ENCODE results near the gene SYT14. TPM values are rescaled to one million over a fixed set of nuclear protein-coding genes. Genes with fewer than 3 reads are reported as not detected.

SYT14 gene
- total RNA-seq, 1 donor, result under 0.01 TPM

DNA sequence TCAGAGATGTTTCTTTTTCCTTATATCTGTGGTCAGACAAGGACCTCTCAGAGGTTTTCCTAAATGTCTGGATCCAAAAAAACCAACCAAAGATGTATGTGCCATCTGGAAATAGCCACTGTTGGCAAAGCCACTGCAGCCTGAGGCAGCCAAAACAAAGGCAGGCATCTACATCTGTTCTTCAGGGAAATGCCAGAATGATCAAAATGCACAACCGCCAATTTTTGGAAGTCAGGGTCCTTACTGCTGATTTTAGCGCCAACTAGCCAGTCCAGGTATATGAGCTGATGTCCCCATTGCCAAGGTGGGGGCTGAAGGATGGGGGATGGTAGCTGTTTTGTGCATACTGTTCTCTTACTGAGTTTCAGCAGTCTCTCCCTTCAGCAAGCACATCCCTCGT, 45.9 kb downstream of the SYT14 start:
- Histone ChIP-seq H3K27me3 (ENCODE audit: insufficient read depth, low read length) (no peaks in the 10 kb centered on the region), H3K4me3 (ENCODE audit: low read length) (no peak overlapping the region), H3K9me3 (ENCODE audit: low read depth, low read length) (no peaks in the 10 kb centered on the region), H3K4me1 (ENCODE audit: insufficient read depth, low read length) (no peaks in the 10 kb centered on the region)

DNA sequence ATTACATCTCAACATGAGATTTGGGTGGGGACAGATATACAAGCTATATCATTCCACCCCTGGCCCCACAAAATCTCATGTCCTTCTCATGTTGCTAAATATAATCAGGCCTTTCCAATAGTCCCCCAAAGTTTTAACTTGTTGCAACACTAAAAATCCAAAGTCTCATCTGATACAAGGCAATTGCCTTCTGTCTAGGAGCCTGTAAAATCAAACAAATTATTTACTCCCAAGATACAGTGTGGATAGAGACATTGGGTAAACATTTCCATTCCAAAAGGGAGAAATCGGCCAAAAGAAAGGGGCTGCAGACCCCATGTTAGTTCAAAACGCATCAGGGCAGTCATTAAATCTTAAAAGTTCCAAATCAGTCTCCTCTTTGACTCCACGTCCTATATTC, 47.0 kb downstream of the SYT14 start:
- Histone ChIP-seq H3K9me3 (ENCODE audit: low read depth, low read length) (no peaks in the 10 kb centered on the region), H3K4me3 (ENCODE audit: low read length) (no peak overlapping the region), H3K27me3 (ENCODE audit: insufficient read depth, low read length) (peaks cover under 1% of the 10 kb centered on the region), H3K4me1 (ENCODE audit: insufficient read depth, low read length) (no peaks in the 10 kb centered on the region)

DNA sequence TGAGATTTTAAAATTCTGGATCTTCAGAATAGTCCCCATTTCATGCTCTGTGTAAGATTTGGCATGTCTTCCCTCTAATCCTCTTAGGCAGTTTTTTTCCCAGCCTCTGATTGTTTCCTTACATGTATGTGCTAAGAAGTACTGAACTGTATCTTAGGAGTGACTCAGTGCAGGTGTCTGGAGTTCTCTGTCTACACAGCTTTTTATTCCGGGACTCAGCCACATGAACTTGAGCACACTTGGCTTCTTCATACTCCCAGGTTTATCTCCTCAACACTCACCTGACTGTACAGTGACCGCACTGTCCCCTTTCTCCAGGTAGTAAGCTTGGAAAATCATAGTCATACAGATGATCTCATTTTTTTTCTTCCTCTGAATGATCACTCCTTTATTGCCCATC, 50.7 kb downstream of the SYT14 start:
- no peak overlapping the region for H3K4me3 ChIP-seq (ENCODE audit: low read length)
- no peaks in the 10 kb centered on the region for H3K4me1 ChIP-seq (ENCODE audit: insufficient read depth, low read length)
- H3K9me3 ChIP-seq (ENCODE audit: low read depth, low read length), result no peaks in the 10 kb centered on the region
- H3K27me3 ChIP-seq (ENCODE audit: insufficient read depth, low read length), result peaks cover 3% of the 10 kb centered on the region

DNA sequence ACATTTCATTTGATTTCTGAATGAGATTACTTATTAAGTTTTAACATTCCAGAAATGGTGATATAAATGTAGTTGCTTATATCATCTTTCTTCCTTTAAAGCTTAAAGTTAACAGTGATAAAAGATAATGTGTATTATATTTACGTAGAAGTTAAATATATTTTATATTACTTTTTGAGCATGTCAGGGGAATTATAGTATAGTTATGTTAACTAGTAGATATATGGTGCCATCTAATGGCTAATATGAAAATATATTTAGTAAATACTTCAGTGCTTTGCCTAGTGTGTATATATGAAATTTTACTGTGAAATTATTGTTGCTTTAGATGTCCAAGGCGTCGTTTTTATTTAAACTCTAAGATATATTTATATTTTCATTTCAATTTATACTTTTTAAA, 51.5 kb downstream of the SYT14 start:
- Histone ChIP-seq H3K4me3 (ENCODE audit: low read length) (no peak overlapping the region), H3K27me3 (ENCODE audit: insufficient read depth, low read length) (peaks cover 3% of the 10 kb centered on the region), H3K4me1 (ENCODE audit: insufficient read depth, low read length) (no peaks in the 10 kb centered on the region), H3K9me3 (ENCODE audit: low read depth, low read length) (no peaks in the 10 kb centered on the region)

DNA sequence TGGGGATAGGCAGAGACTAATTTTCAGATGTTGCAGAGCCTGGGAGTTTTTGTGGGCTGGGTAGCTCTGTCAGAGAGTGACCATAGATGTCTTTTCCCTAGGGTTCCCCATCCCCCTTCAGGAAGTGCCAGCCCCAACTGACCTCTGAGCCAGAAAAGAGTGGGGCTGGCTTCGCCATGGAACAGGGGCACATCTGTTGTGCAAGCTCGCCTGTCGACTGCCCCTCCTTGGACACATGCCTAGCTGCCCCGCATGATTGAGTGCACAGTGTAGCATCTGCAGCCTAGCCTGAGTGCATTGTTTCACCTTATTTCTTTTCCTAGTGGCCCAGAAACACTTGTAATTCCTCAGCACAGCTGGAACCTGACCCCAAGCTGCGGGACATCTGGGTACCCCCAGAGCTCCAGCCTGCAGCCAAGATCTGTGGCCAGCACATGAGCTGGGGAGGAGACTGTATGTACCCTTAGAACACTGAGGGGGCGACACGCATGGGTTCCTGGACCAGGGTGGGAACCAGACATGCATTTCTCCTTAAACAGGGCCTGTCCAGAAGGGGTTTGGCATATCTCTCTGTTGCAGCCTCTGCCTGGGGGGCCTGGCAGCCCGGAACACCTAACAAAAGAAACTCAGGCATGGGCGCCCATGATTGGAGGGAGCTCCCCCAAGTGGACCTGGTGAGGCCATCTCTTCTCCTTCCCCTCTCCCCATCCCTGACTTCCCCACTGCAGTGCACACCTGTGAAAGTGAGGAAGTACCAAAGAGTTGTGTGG, 55.2 kb downstream of the SYT14 start:
- no peaks in the 10 kb centered on the region for H3K4me1 ChIP-seq (ENCODE audit: insufficient read depth, low read length)
- no peak overlapping the region for H3K4me3 ChIP-seq (ENCODE audit: low read length)
- H3K27me3 ChIP-seq (ENCODE audit: insufficient read depth, low read length), result peaks cover 3% of the 10 kb centered on the region
- H3K9me3 ChIP-seq (ENCODE audit: low read depth, low read length), result no peaks in the 10 kb centered on the region

DNA sequence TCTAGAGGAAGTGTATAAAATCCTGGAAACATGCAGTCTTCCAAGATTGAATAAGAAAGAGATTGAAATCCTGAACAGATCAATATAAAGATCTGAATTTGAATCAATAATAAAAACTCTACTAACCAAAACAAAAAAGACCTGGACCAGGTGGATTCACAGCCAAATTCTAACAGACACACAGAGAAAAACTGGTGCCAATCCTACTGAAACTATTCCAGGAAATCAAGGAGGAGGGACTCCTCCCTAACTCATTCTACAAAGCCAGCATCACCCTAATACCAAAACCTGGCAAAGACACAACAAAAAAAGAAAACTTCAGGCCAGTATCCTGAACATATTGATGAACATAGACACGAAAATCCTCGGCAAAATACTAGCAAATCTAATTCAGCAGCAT, 58.3 kb downstream of the SYT14 start:
- no peak overlapping the region for H3K4me3 ChIP-seq (ENCODE audit: low read length)
- H3K27me3 ChIP-seq (ENCODE audit: insufficient read depth, low read length), result peaks cover 3% of the 10 kb centered on the region
- no peaks in the 10 kb centered on the region for H3K9me3 ChIP-seq (ENCODE audit: low read depth, low read length)
- no peaks in the 10 kb centered on the region for H3K4me1 ChIP-seq (ENCODE audit: insufficient read depth, low read length)

DNA sequence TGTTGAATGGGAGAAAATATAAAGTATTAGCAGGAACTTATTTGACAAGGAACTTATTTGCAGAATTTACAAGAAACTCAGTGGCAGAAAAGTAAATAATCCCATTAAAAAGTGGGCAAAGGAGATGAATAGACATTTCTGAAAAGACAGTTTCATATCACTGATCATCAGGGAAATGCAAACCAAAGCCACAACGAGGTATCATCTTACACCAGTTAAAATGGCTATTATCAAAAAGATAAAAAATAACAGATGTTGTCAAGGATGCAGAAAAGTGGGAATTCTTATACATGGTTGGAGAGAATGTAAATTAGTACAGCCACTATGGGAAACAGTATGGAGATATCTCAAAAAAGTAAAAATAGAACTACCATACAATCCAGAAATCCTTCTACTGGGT, 61.0 kb downstream of the SYT14 start:
- Histone ChIP-seq H3K9me3 (ENCODE audit: low read depth, low read length) (no peaks in the 10 kb centered on the region), H3K27me3 (ENCODE audit: insufficient read depth, low read length) (peaks cover 5% of the 10 kb centered on the region), H3K4me1 (ENCODE audit: insufficient read depth, low read length) (no peaks in the 10 kb centered on the region), H3K4me3 (ENCODE audit: low read length) (no peak overlapping the region)

DNA sequence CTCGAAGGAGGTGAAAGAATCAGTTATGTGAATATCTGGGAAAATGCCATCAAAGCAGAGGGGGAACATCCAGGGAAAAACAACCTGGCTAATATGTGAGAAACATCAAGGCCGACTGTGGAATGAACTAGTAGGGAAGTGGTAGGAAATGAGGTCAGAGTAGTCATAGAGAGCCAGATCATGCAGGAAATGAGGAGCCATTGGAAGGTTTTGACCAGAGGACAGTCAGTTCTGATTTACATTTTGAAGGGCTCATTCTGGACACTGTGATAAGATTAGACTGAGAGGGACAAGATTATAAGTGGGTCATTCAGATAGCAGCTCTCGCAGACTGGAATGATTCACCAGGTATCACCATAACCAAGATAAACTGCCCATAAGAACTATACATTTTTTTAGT, 63.7 kb downstream of the SYT14 start:
- Histone ChIP-seq H3K4me1 (ENCODE audit: insufficient read depth, low read length) (no peaks in the 10 kb centered on the region), H3K9me3 (ENCODE audit: low read depth, low read length) (no peaks in the 10 kb centered on the region), H3K27me3 (ENCODE audit: insufficient read depth, low read length) (peaks cover 5% of the 10 kb centered on the region), H3K4me3 (ENCODE audit: low read length) (no peak overlapping the region)

DNA sequence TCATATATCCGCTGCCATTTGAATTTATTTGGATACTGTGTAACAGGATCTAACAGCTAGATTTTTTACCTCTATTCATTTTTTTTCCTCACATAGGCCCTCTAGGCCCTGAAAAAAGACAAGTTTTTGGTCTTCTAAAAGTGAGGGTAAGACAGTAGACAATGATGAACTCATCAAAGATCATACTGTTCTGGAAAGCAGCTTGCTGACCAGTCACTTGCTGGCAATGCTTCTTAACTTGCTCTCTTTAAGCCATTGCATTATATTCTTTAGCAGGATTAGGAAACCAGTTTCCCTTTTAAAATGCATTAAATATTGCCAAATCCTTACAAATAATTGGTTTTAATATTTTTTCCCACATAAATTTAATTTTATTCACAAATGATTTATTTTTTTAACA, 65.5 kb downstream of the SYT14 start:
- H3K4me1 ChIP-seq (ENCODE audit: insufficient read depth, low read length), result no peaks in the 10 kb centered on the region
- H3K4me3 ChIP-seq (ENCODE audit: low read length), result no peak overlapping the region
- peaks cover 5% of the 10 kb centered on the region for H3K27me3 ChIP-seq (ENCODE audit: insufficient read depth, low read length)
- H3K9me3 ChIP-seq (ENCODE audit: low read depth, low read length), result no peaks in the 10 kb centered on the region

DNA sequence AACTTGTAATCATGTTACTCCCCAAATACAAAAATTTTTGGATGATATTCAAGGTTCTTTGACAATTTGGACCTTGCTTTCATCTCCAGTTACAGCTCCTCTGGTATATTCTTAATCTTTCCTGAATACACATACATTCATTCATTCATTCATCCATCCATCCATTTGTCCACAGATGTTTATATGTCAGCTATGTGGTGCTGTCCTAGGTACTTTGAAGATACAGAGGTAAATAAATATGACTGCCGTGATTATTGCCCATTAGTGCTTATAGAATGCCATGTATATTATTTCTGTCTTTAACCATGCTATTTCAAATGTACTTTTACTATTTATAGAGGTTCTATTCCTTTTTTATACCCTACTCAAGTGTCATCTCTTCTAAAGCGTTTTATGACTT, 72.1 kb downstream of the SYT14 start:
- H3K4me3 ChIP-seq (ENCODE audit: low read length), result no peak overlapping the region
- H3K9me3 ChIP-seq (ENCODE audit: low read depth, low read length), result no peaks in the 10 kb centered on the region
- no peaks in the 10 kb centered on the region for H3K27me3 ChIP-seq (ENCODE audit: insufficient read depth, low read length)
- H3K4me1 ChIP-seq (ENCODE audit: insufficient read depth, low read length), result no peaks in the 10 kb centered on the region

DNA sequence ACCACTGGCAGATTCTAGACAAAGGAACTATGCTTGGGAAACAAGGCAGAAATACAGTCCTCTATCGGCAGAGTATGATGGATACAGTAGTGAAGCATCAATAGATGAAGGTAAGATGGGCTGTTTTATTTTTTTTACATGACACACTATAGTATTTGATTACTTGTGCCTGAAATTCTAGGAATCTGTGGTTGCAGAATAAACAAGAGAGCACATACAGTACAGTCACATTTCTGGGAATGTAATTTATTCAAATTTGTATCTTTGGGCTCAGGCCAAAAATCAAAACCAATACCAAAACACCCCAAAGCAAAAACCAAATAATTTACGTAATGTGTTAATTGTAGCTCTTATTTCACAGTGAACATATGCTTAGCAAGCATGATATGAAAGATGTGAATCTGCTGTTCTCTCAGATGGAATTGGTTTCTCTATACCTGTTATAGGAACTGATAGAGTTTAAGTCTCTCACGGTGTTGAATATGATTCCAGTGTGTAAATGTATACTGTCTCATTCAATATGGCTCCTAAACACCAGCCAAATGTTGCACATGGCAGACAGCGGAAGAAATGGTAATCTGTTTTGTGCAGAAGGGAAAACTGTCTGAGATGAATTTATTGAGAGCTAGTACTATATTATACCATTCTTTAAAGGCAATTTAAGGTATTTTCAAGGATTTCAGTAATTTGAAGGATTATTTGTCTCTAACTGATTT, 83.3 kb downstream of the SYT14 start:
- Histone ChIP-seq H3K27me3 (ENCODE audit: insufficient read depth, low read length) (no peaks in the 10 kb centered on the region), H3K4me3 (ENCODE audit: low read length) (no peak overlapping the region), H3K4me1 (ENCODE audit: insufficient read depth, low read length) (no peaks in the 10 kb centered on the region)

DNA sequence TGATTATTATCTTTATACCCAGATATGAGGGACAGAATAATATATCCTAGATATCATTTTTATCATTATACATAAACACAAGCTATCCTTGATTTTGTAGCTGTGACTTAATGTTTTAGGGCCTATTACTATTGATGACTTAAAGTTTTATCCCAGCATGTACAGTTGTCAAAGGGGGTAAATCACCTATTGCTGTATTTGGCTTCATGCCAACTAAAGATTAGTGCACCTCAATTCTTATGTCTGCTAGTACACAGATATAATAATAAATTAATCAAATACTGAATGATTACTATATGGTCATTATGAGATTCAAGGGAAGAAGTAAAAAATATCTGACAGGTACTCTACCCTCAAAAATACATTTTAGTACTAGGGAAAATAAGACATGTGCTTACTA, 84.0 kb downstream of the SYT14 start:
- Histone ChIP-seq H3K27me3 (ENCODE audit: insufficient read depth, low read length) (no peaks in the 10 kb centered on the region), H3K9me3 (ENCODE audit: low read depth, low read length) (no peaks in the 10 kb centered on the region), H3K4me3 (ENCODE audit: low read length) (no peak overlapping the region), H3K4me1 (ENCODE audit: insufficient read depth, low read length) (no peaks in the 10 kb centered on the region)

More for the DNA sequence above, 83.3 kb downstream of the SYT14 start:
- H3K9me3 ChIP-seq (ENCODE audit: low read depth, low read length), result no peaks in the 10 kb centered on the region

DNA sequence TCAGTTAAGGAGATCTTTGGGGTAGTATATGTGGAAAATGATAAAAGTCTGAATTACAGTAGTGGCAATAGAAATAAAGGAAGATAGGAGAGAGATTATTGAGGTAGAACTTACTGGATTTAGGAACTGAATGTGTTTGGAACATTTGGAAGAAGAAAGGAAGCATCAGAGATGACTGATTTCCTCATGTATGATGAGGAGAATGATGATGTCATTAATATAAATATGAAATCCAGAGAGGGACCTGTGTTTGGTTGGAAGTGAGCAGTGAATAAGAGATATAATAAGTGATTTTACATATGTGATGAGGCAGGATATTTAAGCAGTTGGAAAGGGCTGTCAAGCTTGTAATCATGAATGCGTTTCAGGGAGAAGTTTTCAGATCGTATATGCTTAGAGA, 86.3 kb downstream of the SYT14 start:
- Histone ChIP-seq H3K9me3 (ENCODE audit: low read depth, low read length) (peaks cover under 1% of the 10 kb centered on the region), H3K27me3 (ENCODE audit: insufficient read depth, low read length) (no peaks in the 10 kb centered on the region), H3K4me1 (ENCODE audit: insufficient read depth, low read length) (no peaks in the 10 kb centered on the region), H3K4me3 (ENCODE audit: low read length) (no peak overlapping the region)

DNA sequence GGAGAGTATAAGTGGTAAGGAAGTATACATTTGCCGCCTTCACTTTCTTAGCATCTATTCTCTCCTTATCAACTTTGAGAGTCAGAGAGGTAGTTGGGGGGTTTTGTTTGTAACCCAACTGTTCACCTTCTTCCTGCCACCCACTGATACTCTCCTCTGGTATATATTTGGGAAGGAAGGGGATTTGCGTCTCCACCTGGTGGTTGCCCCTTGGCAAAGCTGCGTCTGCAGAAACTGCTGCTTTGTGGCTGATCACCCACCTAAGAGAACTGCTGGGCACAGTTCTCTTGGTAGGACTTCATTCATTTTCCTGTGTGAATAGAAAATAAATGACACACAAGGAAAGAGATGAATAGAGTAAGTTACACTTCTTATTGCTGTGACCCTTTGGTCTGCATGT, 87.0 kb downstream of the SYT14 start:
- H3K4me1 ChIP-seq (ENCODE audit: insufficient read depth, low read length), result no peaks in the 10 kb centered on the region

DNA sequence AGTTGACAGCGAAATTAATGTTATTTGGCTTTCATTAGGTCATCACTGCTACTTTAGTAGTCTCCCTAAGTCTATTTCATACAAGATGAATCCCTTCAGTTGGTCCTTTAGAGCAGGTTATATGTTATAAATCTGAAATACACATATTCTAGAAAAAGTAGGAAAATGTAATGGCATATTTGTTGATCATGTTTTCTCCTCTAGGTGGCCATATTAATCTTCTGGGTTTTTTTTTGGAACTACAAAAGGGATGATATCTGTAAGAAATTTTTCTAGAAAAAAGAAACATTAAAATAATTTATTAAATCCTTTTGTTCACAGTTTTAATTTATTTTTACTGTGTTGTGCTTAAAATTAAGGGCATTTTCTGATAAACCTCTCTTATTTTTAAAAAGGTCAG, 87.9 kb downstream of the SYT14 start:
- Histone ChIP-seq H3K4me1 (ENCODE audit: insufficient read depth, low read length) (no peaks in the 10 kb centered on the region), H3K9me3 (ENCODE audit: low read depth, low read length) (peaks cover 5% of the 10 kb centered on the region), H3K27me3 (ENCODE audit: insufficient read depth, low read length) (no peaks in the 10 kb centered on the region), H3K4me3 (ENCODE audit: low read length) (no peak overlapping the region)

More for the DNA sequence above, 87.0 kb downstream of the SYT14 start:
- H3K9me3 ChIP-seq (ENCODE audit: low read depth, low read length), result peaks cover 5% of the 10 kb centered on the region
- no peak overlapping the region for H3K4me3 ChIP-seq (ENCODE audit: low read length)
- no peaks in the 10 kb centered on the region for H3K27me3 ChIP-seq (ENCODE audit: insufficient read depth, low read length)

DNA sequence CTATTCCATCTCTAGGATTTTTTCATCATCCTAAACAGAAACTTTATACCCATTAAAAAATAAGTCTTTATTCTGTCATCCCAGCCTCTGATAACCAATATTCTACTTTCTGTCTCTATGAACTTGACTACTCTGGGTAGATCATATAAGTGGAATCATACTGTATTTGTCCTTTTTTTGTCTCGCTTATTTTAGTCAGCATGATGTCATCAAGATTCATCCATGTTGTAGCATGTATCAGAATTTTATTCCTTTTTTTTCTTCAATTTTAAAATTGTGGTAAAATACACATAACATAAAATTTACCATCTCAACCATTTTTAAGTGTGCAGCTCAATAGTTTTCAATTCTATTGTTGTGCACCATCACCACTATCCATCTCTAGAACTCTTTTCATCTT, 90.0 kb downstream of the SYT14 start:
- Histone ChIP-seq H3K9me3 (ENCODE audit: low read depth, low read length) (peaks cover 5% of the 10 kb centered on the region), H3K4me1 (ENCODE audit: insufficient read depth, low read length) (no peaks in the 10 kb centered on the region), H3K4me3 (ENCODE audit: low read length) (no peak overlapping the region), H3K27me3 (ENCODE audit: insufficient read depth, low read length) (no peaks in the 10 kb centered on the region)
